ENCODE data around the gene UNC13D.
A peak's percentile ranks its signal among the peaks of the same experiment; 100 is the strongest.

UNC13D gene

GRCh38 chr17:75832164-75832651 lies 12.0 kb downstream of the UNC13D start:
- Histone ChIP-seq H3K27me3 (replicated peaks; ENCODE audit: insufficient read depth, low read length) (no peaks in the 10 kb centered on the region), H3K36me3 (replicated peaks; ENCODE audit: insufficient read depth, low read length) (no peaks in the 10 kb centered on the region), H3K79me2 (ENCODE audit: low read length) (no peaks in the 10 kb centered on the region), H3F3A (ENCODE audit: insufficient read depth, low read length) (no peaks in the 10 kb centered on the region), H3K4me2 (ENCODE audit: low read depth, low read length) (no peak overlapping the region), H3K9me2 (replicated peaks; ENCODE audit: insufficient read depth, low read length) (no peaks in the 10 kb centered on the region), H3K9me3 (replicated peaks; ENCODE audit: insufficient read depth, low read length) (no peaks in the 10 kb centered on the region), H3K27ac (ENCODE audit: low read length) (no peak overlapping the region), H3K9ac (ENCODE audit: low read length) (no peak overlapping the region), H4K20me1 (ENCODE audit: insufficient read depth, low read length) (no peaks in the 10 kb centered on the region), H3K4me1 (ENCODE audit: low read length) (no peaks in the 10 kb centered on the region), H2AFZ (ENCODE audit: low read length) (no peak overlapping the region), H3K4me3 (ENCODE audit: low read length) (no peak overlapping the region)
- no peak for DNase-seq
- TF ChIP-seq EZH2 (optimal IDR thresholded peaks at IDR 0.05; ENCODE audit: low read depth, low read length) (no peak), EZH2phosphoT487 (IDR thresholded peaks at IDR 0.05; ENCODE audit: low read length) (no peak), CTCF (IDR thresholded peaks at IDR 0.05; ENCODE audit: low read length) (no peak)

GRCh38 chr17:75831032-75831571 lies 13.1 kb downstream of the UNC13D start:
- TF ChIP-seq EZH2 (optimal IDR thresholded peaks at IDR 0.05; ENCODE audit: low read depth, low read length) = no peak
- TF ChIP-seq CTCF (IDR thresholded peaks at IDR 0.05; ENCODE audit: low read length) = no peak
- no peak for TF ChIP-seq EZH2phosphoT487 (IDR thresholded peaks at IDR 0.05; ENCODE audit: low read length)
- H3K27ac ChIP-seq (ENCODE audit: low read length) = no peak overlapping the region
- no peaks in the 10 kb centered on the region for H3K9me3 ChIP-seq (replicated peaks; ENCODE audit: insufficient read depth, low read length)
- no peaks in the 10 kb centered on the region for H4K20me1 ChIP-seq (ENCODE audit: insufficient read depth, low read length)
- no peak overlapping the region for H3K4me2 ChIP-seq (ENCODE audit: low read depth, low read length)
- H2AFZ ChIP-seq (ENCODE audit: low read length) = no peak overlapping the region
- no peaks in the 10 kb centered on the region for H3K9me2 ChIP-seq (replicated peaks; ENCODE audit: insufficient read depth, low read length)
- no peak for DNase-seq
- H3K27me3 ChIP-seq (replicated peaks; ENCODE audit: insufficient read depth, low read length) = no peaks in the 10 kb centered on the region
- no peaks in the 10 kb centered on the region for H3K36me3 ChIP-seq (replicated peaks; ENCODE audit: insufficient read depth, low read length)
- H3K4me3 ChIP-seq (ENCODE audit: low read length) = no peak overlapping the region
- no peaks in the 10 kb centered on the region for H3F3A ChIP-seq (ENCODE audit: insufficient read depth, low read length)
- H3K79me2 ChIP-seq (ENCODE audit: low read length) = no peaks in the 10 kb centered on the region
- H3K9ac ChIP-seq (ENCODE audit: low read length) = no peak overlapping the region
- no peaks in the 10 kb centered on the region for H3K4me1 ChIP-seq (ENCODE audit: low read length)

- Histone ChIP-seq H3K9me3 (replicated peaks; ENCODE audit: insufficient read depth, low read length) (no peaks in the 10 kb centered on the region), H3K9ac (ENCODE audit: low read length) (no peak overlapping the region), H3K27ac (ENCODE audit: low read length) (no peak overlapping the region), H2AFZ (ENCODE audit: low read length) (no peak overlapping the region), H3K79me2 (ENCODE audit: low read length) (no peaks in the 10 kb centered on the region), H3F3A (ENCODE audit: insufficient read depth, low read length) (no peaks in the 10 kb centered on the region), H3K36me3 (replicated peaks; ENCODE audit: insufficient read depth, low read length) (no peaks in the 10 kb centered on the region), H3K4me3 (ENCODE audit: low read length) (no peak overlapping the region), H4K20me1 (ENCODE audit: insufficient read depth, low read length) (no peaks in the 10 kb centered on the region), H3K4me1 (ENCODE audit: low read length) (no peaks in the 10 kb centered on the region), H3K27me3 (replicated peaks; ENCODE audit: insufficient read depth, low read length) (no peaks in the 10 kb centered on the region), H3K9me2 (replicated peaks; ENCODE audit: insufficient read depth, low read length) (no peaks in the 10 kb centered on the region), H3K4me2 (ENCODE audit: low read depth, low read length) (no peak overlapping the region)
- TF ChIP-seq CTCF (IDR thresholded peaks at IDR 0.05; ENCODE audit: low read length) = peak; percentile 56
- no peak for TF ChIP-seq EZH2phosphoT487 (IDR thresholded peaks at IDR 0.05; ENCODE audit: low read length)
- DNase-seq = no peak
These were observed 13.8 kb downstream of the UNC13D start for GRCh38 chr17:75830164-75831031.

All from MM.1S (cell line).